GM23338 (cell line): ENCODE measurements around the gene MEF2A. TPM values are rescaled to one million over a fixed set of nuclear protein-coding genes. Genes with fewer than 3 reads are reported as not detected.

Source experiments
- ATAC-seq: fragments of 200-7000 bp; cut with Tn5 transposase; 3 replicates; pipeline ENCODE4 v1.9.1; 2020
- DNase-seq: peaks from one replicate; pipeline ENCODE4 v3.0.0-alpha.2; 2015; ENCODE audit warnings: low spot score
- H2AFZ ChIP-seq: fragments of 200-600 bp; sonication (generic); 2 replicates; pipeline ENCODE4 v1.8.0; 2016; ENCODE audit warnings: antibody characterized with exemption, mild to moderate bottlenecking, moderate library complexity
- H3F3A ChIP-seq: fragments of 200-600 bp; sonication (generic); replicated peaks from 2 replicates; pipeline ENCODE4 v1.8.0; 2017; ENCODE audit warnings: antibody characterized with exemption, mixed run types, low read depth
- H3K27ac ChIP-seq: fragments of 200-600 bp; sonication (generic); 2 replicates; pipeline ENCODE4 v1.6.1; 2016; ENCODE audit warnings: low read depth
- H3K27me3 ChIP-seq: fragments of 200-600 bp; sonication (generic); 2 replicates; pipeline ENCODE4 v1.8.0; 2016; ENCODE audit warnings: mild to moderate bottlenecking, mixed run types, moderate library complexity; ENCODE audit not compliant: insufficient read depth
- H3K36me3 ChIP-seq: fragments of 200-600 bp; sonication (generic); 2 replicates; pipeline ENCODE4 v1.8.0; 2016; ENCODE audit warnings: mild to moderate bottlenecking; ENCODE audit not compliant: insufficient read depth
- H3K4me1 ChIP-seq: fragments of 200-600 bp; sonication (generic); 2 replicates; pipeline ENCODE4 v1.8.0; 2016; ENCODE audit warnings: mild to moderate bottlenecking, moderate library complexity; ENCODE audit not compliant: insufficient read depth
- H3K4me2 ChIP-seq: fragments of 200-600 bp; sonication (generic); 2 replicates; pipeline ENCODE4 v1.7.1; 2017; ENCODE audit warnings: mixed run types
- H3K4me3 ChIP-seq: fragments of 200-600 bp; sonication (generic); 2 replicates; pipeline ENCODE4 v1.6.1; 2016; ENCODE audit warnings: mixed run types
- H3K79me2 ChIP-seq: fragments of 200-600 bp; sonication (generic); replicated peaks from 2 replicates; pipeline ENCODE4 v1.8.0; 2017; ENCODE audit warnings: mild to moderate bottlenecking; ENCODE audit not compliant: insufficient read depth
- H3K9me2 ChIP-seq: fragments of 200-600 bp; sonication (generic); 2 replicates; pipeline ENCODE4 v1.8.0; 2017; ENCODE audit not compliant: insufficient read depth
- H4K20me1 ChIP-seq: fragments of 200-600 bp; sonication (generic); replicated peaks from 2 replicates; pipeline ENCODE4 v1.8.0; 2017; ENCODE audit warnings: mild to moderate bottlenecking; ENCODE audit not compliant: insufficient read depth
- H3K27ac Mint-ChIP-seq: 2 replicates; pipeline ENCODE4 v1.8.0; 2020; ENCODE audit warnings: inconsistent platforms, mild to moderate bottlenecking, moderate library complexity, mixed read lengths
- H3K27me3 Mint-ChIP-seq: 3 replicates; pipeline ENCODE4 v1.8.0; 2022; ENCODE audit warnings: low read depth, mild to moderate bottlenecking, moderate library complexity, mixed read lengths, inconsistent platforms; ENCODE audit not compliant: insufficient read depth, poor library complexity
- H3K36me3 Mint-ChIP-seq: 3 replicates; pipeline ENCODE4 v1.8.0; 2021; ENCODE audit warnings: low read depth, mild to moderate bottlenecking, inconsistent platforms, moderate library complexity, mixed read lengths
- H3K4me1 Mint-ChIP-seq: 3 replicates; pipeline ENCODE4 v1.8.0; 2020; ENCODE audit warnings: mild to moderate bottlenecking, inconsistent platforms, mixed read lengths
- H3K4me3 Mint-ChIP-seq: 3 replicates; pipeline ENCODE4 v1.8.0; 2021; ENCODE audit warnings: moderate library complexity, mild to moderate bottlenecking, inconsistent platforms, mixed read lengths
- H3K9me3 Mint-ChIP-seq: 3 replicates; pipeline ENCODE4 v1.8.0; 2020; ENCODE audit warnings: moderate library complexity, mild to moderate bottlenecking, inconsistent platforms, mixed read lengths
- CREB1 ChIP-seq: fragments of 250-450 bp; sonication (Bioruptor Pico); IDR thresholded peaks from 2 replicates; pipeline ENCODE4 v1.5.0; 2020; ENCODE audit warnings: low read depth, mild to moderate bottlenecking, moderate library complexity
- EZH2phosphoT487 ChIP-seq: fragments of 200-600 bp; sonication (generic); IDR thresholded peaks from one replicate; pipeline ENCODE4 v1.8.1; 2018; ENCODE audit warnings: antibody characterized with exemption; ENCODE audit not compliant: unreplicated experiment
- JUNB ChIP-seq: IDR thresholded peaks from one replicate; pipeline ENCODE4 v1.6.1; 2016; ENCODE audit warnings: antibody characterized with exemption; ENCODE audit not compliant: unreplicated experiment
- ZNF462 ChIP-seq: fragments of 250-450 bp; sonication (Bioruptor Pico); IDR thresholded peaks from 2 replicates; pipeline ENCODE4 v1.5.0; 2020; ENCODE audit warnings: mild to moderate bottlenecking, moderate library complexity
- polyA plus RNA-seq: library from polyadenylated mRNA; unstranded; fragments of >200 nt; fragmentation: Nextera tagmentation; extraction: Ambion mirVana; gene quantifications from 2 replicates; pipeline ENCODE4 v1.2.1, GENCODE V29; 2016
- total RNA-seq: library from RNA; depleted of rRNA; stranded (reverse); fragments of >200 nt; shearing (Covaris generic); gene quantifications from 2 replicates; pipeline ENCODE4 v1.2.3, GENCODE V29; 2014
- TF ChIP-seq, protein P1 (sequence below): IDR thresholded peaks from 2 replicates; pipeline ENCODE4 v1.6.1; 2016; ENCODE audit warnings: antibody characterized with exemption

The MEF2A gene
- total and polyA plus RNA-seq, 2 experiments from 2014 or later = 20.3 to 42.3 TPM

DNA sequence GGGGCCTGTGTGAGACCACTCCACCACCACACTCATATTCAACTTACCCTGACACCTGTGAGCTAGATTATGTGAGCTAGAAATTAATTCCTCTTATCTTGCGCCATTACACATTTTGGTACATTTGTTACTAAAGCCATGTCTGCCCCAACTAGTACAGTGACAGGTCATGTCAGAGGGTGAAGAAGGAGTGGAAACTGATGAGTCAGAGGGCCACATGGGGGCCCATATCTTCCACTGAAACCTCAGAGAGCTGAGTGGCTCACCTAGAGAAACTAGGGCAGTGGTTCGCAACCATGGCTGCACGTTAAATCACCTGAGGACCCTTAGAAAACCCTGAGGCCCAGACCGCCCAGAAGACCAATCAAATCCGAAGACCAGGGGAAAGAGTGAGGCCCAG, 15.7 kb upstream of the MEF2A start:
- Mint-ChIP-seq H3K36me3 (no peaks in the 10 kb centered on the region), H3K4me3 (no peak overlapping the region), H3K4me1 (no peaks in the 10 kb centered on the region; the same call in 2 of the 3 replicates), H3K27me3 (peaks cover 3% of the 10 kb centered on the region), H3K9me3 (no peaks in the 10 kb centered on the region; the same call in 2 of the 3 replicates), H3K27ac (no peak overlapping the region)
- H3F3A ChIP-seq = no peaks in the 10 kb centered on the region
- no peaks in the 10 kb centered on the region for H3K9me2 ChIP-seq
- ATAC-seq (no peak), DNase-seq (no peak)
- TF ChIP-seq, protein P1, sequence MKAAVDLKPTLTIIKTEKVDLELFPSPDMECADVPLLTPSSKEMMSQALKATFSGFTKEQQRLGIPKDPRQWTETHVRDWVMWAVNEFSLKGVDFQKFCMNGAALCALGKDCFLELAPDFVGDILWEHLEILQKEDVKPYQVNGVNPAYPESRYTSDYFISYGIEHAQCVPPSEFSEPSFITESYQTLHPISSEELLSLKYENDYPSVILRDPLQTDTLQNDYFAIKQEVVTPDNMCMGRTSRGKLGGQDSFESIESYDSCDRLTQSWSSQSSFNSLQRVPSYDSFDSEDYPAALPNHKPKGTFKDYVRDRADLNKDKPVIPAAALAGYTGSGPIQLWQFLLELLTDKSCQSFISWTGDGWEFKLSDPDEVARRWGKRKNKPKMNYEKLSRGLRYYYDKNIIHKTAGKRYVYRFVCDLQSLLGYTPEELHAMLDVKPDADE = no peak
- TF ChIP-seq CREB1 (CRISPR knock-in tag) (no peak), ZNF462 (CRISPR knock-in tag) (no peak), JUNB (no peak)
- no peak overlapping the region for H3K4me3 ChIP-seq
- H2AFZ ChIP-seq = peak overlapping the region; percentile 66; the same call in 1 of the 2 replicates
- H3K27ac ChIP-seq = no peak overlapping the region
- H4K20me1 ChIP-seq = no peaks in the 10 kb centered on the region
- no peaks in the 10 kb centered on the region for H3K27me3 ChIP-seq
- no peak overlapping the region for H3K4me2 ChIP-seq
- H3K79me2 ChIP-seq = no peaks in the 10 kb centered on the region
- H3K4me1 ChIP-seq = no peaks in the 10 kb centered on the region
- no peaks in the 10 kb centered on the region for H3K36me3 ChIP-seq

DNA sequence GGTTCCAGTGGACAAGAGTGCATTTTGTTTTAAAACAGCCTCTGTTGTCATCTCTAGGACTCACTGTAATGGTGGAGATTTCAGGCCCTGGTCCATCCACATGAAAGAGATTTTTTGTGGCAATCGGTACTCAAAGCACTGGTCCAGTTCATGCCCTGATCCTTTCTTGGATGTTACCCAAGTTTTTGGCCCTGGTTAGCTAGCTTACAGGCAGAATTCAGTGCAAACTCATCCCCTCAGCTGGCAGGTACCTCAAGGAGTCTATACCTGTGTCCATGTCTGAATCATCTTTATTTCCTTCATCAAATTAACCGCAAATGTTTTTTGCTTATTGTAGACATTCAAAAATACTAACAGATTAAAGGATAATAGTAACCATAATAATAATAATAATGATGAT, 13.7 kb upstream of the MEF2A start:
- ATAC-seq (no peak), DNase-seq (no peak)
- Mint-ChIP-seq H3K27ac (no peak overlapping the region), H3K4me3 (no peak overlapping the region), H3K4me1 (no peaks in the 10 kb centered on the region; the same call in 2 of the 3 replicates), H3K9me3 (no peaks in the 10 kb centered on the region; the same call in 2 of the 3 replicates), H3K36me3 (no peaks in the 10 kb centered on the region), H3K27me3 (peaks cover 3% of the 10 kb centered on the region)
- H3K9me2 ChIP-seq = no peaks in the 10 kb centered on the region
- no peaks in the 10 kb centered on the region for H3F3A ChIP-seq
- H3K4me3 ChIP-seq = no peak overlapping the region
- no peak overlapping the region for H3K4me2 ChIP-seq
- H2AFZ ChIP-seq = no peak overlapping the region
- no peaks in the 10 kb centered on the region for H4K20me1 ChIP-seq
- no peaks in the 10 kb centered on the region for H3K79me2 ChIP-seq
- H3K27me3 ChIP-seq = no peaks in the 10 kb centered on the region
- no peak overlapping the region for H3K27ac ChIP-seq
- no peaks in the 10 kb centered on the region for H3K36me3 ChIP-seq
- H3K4me1 ChIP-seq = no peaks in the 10 kb centered on the region
- TF ChIP-seq ZNF462 (CRISPR knock-in tag) (no peak), EZH2phosphoT487 (no peak), CREB1 (CRISPR knock-in tag) (no peak)
